ENCODE data around the gene PHLPP1. TPM values are rescaled to one million over a fixed set of nuclear protein-coding genes. Genes with fewer than 3 reads are reported as not detected.

Gene PHLPP1
- total and polyA plus RNA-seq, 2 experiments from 2014 or later: 15.7 to 73.6 TPM

DNA sequence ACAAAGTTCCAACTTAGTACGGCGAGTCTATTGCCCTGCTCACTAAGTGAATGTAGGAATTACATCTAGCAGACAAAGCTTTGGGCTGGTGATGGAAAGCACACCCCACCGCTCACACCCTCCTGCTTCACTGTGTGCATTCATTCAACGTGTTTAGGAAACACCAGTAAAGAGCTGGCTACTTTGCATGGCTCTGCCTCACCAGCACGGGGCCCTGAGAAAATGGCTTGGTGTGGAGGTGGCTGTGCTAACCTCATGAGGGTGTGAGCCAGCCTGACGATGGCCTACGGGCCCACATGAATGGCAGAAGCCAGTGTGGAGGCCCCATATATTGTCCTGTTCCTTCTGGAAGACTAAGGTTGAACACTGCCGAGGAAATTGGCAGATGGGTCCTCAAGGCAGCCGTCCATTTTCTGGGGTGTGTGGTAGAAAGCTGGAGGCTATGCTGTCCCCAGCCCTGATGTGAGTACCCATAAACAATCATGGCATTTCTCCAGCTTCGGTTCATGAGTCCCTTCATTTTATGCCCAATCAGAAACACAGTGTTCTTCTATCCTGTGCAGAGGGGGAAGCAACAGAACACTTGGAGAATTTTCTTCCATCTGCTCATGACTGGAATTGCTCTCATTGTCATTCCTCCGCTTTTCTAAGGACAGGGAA is 269.4 kb downstream of the PHLPP1 start (continued):
- no peak for TF ChIP-seq EZH2 (IDR thresholded peaks at IDR 0.05; ENCODE audit: low read depth, unreplicated experiment)

- no peak overlapping the region for H3K4me3 ChIP-seq
- TF ChIP-seq ETS1 (IDR thresholded peaks at IDR 0.05) (no peak), EZH2phosphoT487 (IDR thresholded peaks at IDR 0.05; ENCODE audit: unreplicated experiment) (no peak), ZNF114 (CRISPR knock-in tag; IDR thresholded peaks at IDR 0.05) (no peak), ZNF331 (CRISPR knock-in tag; IDR thresholded peaks at IDR 0.05; ENCODE audit: low read depth) (no peak), EZH2 (IDR thresholded peaks at IDR 0.05; ENCODE audit: low read depth, unreplicated experiment) (no peak), POLR2AphosphoS5 (IDR thresholded peaks at IDR 0.05; ENCODE audit: low read depth) (no peak), JUNB (IDR thresholded peaks at IDR 0.05; ENCODE audit: unreplicated experiment) (no peak), STAT1 (IDR thresholded peaks at IDR 0.05; ENCODE audit: unreplicated experiment) (no peak), NANOG (IDR thresholded peaks at IDR 0.05; ENCODE audit: borderline replicate concordance) (no peak), CREB1 (CRISPR knock-in tag; IDR thresholded peaks at IDR 0.05; ENCODE audit: low read depth) (no peak)
- TF ChIP-seq, protein P1, sequence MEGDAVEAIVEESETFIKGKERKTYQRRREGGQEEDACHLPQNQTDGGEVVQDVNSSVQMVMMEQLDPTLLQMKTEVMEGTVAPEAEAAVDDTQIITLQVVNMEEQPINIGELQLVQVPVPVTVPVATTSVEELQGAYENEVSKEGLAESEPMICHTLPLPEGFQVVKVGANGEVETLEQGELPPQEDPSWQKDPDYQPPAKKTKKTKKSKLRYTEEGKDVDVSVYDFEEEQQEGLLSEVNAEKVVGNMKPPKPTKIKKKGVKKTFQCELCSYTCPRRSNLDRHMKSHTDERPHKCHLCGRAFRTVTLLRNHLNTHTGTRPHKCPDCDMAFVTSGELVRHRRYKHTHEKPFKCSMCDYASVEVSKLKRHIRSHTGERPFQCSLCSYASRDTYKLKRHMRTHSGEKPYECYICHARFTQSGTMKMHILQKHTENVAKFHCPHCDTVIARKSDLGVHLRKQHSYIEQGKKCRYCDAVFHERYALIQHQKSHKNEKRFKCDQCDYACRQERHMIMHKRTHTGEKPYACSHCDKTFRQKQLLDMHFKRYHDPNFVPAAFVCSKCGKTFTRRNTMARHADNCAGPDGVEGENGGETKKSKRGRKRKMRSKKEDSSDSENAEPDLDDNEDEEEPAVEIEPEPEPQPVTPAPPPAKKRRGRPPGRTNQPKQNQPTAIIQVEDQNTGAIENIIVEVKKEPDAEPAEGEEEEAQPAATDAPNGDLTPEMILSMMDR (conservative IDR thresholded peaks at IDR 0.05; ENCODE audit: low read depth in 2 of 2): no peak
- TF ChIP-seq, protein P2, sequence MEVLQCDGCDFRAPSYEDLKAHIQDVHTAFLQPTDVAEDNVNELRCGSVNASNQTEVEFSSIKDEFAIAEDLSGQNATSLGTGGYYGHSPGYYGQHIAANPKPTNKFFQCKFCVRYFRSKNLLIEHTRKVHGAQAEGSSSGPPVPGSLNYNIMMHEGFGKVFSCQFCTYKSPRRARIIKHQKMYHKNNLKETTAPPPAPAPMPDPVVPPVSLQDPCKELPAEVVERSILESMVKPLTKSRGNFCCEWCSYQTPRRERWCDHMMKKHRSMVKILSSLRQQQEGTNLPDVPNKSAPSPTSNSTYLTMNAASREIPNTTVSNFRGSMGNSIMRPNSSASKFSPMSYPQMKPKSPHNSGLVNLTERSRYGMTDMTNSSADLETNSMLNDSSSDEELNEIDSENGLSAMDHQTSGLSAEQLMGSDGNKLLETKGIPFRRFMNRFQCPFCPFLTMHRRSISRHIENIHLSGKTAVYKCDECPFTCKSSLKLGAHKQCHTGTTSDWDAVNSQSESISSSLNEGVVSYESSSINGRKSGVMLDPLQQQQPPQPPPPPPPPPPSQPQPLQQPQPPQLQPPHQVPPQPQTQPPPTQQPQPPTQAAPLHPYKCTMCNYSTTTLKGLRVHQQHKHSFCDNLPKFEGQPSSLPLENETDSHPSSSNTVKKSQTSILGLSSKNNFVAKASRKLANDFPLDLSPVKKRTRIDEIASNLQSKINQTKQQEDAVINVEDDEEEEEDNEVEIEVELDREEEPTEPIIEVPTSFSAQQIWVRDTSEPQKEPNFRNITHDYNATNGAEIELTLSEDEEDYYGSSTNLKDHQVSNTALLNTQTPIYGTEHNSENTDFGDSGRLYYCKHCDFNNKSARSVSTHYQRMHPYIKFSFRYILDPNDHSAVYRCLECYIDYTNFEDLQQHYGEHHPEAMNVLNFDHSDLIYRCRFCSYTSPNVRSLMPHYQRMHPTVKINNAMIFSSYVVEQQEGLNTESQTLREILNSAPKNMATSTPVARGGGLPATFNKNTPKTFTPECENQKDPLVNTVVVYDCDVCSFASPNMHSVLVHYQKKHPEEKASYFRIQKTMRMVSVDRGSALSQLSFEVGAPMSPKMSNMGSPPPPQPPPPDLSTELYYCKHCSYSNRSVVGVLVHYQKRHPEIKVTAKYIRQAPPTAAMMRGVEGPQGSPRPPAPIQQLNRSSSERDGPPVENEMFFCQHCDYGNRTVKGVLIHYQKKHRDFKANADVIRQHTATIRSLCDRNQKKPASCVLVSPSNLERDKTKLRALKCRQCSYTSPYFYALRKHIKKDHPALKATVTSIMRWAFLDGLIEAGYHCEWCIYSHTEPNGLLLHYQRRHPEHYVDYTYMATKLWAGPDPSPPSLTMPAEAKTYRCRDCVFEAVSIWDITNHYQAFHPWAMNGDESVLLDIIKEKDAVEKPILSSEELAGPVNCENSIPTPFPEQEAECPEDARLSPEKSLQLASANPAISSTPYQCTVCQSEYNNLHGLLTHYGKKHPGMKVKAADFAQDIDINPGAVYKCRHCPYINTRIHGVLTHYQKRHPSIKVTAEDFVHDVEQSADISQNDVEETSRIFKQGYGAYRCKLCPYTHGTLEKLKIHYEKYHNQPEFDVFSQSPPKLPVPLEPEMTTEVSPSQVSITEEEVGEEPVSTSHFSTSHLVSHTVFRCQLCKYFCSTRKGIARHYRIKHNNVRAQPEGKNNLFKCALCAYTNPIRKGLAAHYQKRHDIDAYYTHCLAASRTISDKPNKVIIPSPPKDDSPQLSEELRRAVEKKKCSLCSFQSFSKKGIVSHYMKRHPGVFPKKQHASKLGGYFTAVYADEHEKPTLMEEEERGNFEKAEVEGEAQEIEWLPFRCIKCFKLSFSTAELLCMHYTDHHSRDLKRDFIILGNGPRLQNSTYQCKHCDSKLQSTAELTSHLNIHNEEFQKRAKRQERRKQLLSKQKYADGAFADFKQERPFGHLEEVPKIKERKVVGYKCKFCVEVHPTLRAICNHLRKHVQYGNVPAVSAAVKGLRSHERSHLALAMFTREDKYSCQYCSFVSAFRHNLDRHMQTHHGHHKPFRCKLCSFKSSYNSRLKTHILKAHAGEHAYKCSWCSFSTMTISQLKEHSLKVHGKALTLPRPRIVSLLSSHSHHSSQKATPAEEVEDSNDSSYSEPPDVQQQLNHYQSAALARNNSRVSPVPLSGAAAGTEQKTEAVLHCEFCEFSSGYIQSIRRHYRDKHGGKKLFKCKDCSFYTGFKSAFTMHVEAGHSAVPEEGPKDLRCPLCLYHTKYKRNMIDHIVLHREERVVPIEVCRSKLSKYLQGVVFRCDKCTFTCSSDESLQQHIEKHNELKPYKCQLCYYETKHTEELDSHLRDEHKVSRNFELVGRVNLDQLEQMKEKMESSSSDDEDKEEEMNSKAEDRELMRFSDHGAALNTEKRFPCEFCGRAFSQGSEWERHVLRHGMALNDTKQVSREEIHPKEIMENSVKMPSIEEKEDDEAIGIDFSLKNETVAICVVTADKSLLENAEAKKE (CRISPR knock-in tag; IDR thresholded peaks at IDR 0.05): no peak
- TF ChIP-seq, protein P3, sequence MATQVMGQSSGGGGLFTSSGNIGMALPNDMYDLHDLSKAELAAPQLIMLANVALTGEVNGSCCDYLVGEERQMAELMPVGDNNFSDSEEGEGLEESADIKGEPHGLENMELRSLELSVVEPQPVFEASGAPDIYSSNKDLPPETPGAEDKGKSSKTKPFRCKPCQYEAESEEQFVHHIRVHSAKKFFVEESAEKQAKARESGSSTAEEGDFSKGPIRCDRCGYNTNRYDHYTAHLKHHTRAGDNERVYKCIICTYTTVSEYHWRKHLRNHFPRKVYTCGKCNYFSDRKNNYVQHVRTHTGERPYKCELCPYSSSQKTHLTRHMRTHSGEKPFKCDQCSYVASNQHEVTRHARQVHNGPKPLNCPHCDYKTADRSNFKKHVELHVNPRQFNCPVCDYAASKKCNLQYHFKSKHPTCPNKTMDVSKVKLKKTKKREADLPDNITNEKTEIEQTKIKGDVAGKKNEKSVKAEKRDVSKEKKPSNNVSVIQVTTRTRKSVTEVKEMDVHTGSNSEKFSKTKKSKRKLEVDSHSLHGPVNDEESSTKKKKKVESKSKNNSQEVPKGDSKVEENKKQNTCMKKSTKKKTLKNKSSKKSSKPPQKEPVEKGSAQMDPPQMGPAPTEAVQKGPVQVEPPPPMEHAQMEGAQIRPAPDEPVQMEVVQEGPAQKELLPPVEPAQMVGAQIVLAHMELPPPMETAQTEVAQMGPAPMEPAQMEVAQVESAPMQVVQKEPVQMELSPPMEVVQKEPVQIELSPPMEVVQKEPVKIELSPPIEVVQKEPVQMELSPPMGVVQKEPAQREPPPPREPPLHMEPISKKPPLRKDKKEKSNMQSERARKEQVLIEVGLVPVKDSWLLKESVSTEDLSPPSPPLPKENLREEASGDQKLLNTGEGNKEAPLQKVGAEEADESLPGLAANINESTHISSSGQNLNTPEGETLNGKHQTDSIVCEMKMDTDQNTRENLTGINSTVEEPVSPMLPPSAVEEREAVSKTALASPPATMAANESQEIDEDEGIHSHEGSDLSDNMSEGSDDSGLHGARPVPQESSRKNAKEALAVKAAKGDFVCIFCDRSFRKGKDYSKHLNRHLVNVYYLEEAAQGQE (IDR thresholded peaks at IDR 0.05; ENCODE audit: unreplicated experiment): no peak
- H3K4me1 ChIP-seq (ENCODE audit: insufficient read depth): no peaks in the 10 kb centered on the region
- peaks cover 4% of the 10 kb centered on the region; the same call in 1 of the 3 replicates for H3K9me3 Mint-ChIP-seq
- no peak overlapping the region for H3K4me3 Mint-ChIP-seq
- peaks cover 20% of the 10 kb centered on the region; the same call in 2 of the 3 replicates for H3K4me1 Mint-ChIP-seq
- no peak overlapping the region for H3K27ac ChIP-seq (ENCODE audit: low read depth)
- no peaks in the 10 kb centered on the region for H3K36me3 ChIP-seq (ENCODE audit: insufficient read depth)
- ATAC-seq (no peak), DNase-seq (ENCODE audit: low spot score) (no peak)
- H3K27ac Mint-ChIP-seq: no peak overlapping the region
- H3K79me2 ChIP-seq (replicated peaks; ENCODE audit: insufficient read depth): no peaks in the 10 kb centered on the region
- H3K36me3 Mint-ChIP-seq (ENCODE audit: low read depth): peaks cover 8% of the 10 kb centered on the region; the same call in 2 of the 3 replicates
- no peak overlapping the region for H2AFZ ChIP-seq
- no peaks in the 10 kb centered on the region for H3K9me2 ChIP-seq (ENCODE audit: insufficient read depth)
- no peaks in the 10 kb centered on the region for H4K20me1 ChIP-seq (replicated peaks; ENCODE audit: insufficient read depth)
- peaks cover 14% of the 10 kb centered on the region for H3K27me3 Mint-ChIP-seq (ENCODE audit: insufficient read depth, low read depth, poor library complexity)
- no peaks in the 10 kb centered on the region for H3K27me3 ChIP-seq (ENCODE audit: insufficient read depth)
- H3K4me2 ChIP-seq: no peak overlapping the region
- 0 out of 2 replicates have a peak, but pooled peaks cover 4% of the 10 kb centered on the region for H3F3A ChIP-seq (replicated peaks; ENCODE audit: low read depth)
These were observed 271.1 kb downstream of the PHLPP1 start for GRCh38 chr18:62986490-62986889.
